GM18858 (cell line): ENCODE measurements around the gene HOXD11.

Experiments
- ATAC-seq: cut with Tn5 transposase; IDR thresholded peaks from one replicate; pipeline ENCODE4 v1.9.1; 2021; ENCODE audit not compliant: unreplicated experiment

Gene HOXD11

DNA sequence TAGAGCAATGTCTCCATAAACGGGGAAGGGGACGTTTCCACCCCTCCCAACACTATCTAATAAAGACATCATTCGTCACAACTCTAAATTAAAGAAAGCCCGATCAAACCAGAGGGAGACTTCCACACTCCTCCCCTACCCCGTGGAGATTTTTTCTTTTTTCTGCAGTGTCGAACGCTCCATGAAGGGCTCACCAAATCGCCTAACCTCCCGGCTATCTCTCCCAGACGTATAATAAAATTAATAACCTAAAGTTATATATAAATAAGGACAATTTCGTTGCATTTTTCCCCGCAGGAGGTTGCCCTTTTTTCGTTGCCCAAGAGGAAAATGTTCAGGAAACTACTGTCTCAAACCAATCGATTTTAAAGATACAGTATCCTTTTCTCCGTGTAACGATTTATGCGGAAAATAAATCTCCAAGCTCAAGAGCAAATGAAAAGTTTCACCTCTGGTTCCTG lies 25.7 kb upstream of the HOXD11 start:
- ATAC-seq = no peak

DNA sequence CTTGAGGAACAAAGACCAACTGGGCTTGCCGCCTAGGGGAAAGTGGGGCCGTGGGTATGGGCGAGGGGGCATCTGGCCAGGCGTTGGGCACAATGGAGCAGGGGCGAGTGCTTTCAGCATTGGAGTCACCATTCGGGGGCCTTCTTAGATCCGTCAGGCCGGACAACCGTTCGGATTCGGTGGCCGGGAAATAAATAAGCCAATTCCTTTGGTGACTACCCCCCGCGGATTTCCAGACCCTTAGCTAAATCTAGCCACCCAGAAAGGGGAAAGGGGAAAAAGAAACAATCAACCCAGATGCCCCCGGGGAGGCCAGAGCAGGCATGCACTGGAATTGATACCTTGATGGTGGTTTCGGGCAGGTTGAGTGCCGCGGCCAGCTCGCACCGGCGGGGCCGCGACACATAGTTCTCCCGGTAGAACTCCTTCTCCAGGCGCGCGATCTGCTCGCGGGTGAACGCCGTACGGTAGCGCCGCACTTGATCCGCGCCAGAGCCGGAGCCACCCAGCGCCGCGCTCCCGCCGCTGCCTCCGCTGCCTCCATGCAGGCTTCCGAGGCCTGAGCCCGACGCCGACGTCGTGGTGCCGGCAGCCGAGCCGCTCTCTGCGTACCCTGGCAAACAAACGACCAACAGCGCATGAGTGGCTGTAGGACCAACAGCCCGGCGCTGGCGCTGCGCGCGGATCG lies 25.1 kb upstream of the HOXD11 start:
- ATAC-seq = no peak

DNA sequence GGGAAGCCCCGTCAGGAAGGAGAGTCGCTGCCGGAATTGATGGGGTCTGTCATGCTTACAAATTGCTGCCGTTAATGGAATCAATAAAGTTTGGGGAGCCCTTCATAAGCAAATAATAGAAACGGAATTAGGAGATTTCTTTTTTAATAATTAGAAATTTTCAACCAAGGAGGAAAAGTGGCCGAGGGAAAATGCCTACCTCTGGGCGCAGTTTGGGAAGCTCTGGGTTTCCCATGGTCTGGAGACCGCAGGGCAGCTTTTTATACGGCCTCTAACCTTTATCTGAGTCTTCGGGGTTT lies 24.6 kb upstream of the HOXD11 start:
- ATAC-seq = no peak

DNA sequence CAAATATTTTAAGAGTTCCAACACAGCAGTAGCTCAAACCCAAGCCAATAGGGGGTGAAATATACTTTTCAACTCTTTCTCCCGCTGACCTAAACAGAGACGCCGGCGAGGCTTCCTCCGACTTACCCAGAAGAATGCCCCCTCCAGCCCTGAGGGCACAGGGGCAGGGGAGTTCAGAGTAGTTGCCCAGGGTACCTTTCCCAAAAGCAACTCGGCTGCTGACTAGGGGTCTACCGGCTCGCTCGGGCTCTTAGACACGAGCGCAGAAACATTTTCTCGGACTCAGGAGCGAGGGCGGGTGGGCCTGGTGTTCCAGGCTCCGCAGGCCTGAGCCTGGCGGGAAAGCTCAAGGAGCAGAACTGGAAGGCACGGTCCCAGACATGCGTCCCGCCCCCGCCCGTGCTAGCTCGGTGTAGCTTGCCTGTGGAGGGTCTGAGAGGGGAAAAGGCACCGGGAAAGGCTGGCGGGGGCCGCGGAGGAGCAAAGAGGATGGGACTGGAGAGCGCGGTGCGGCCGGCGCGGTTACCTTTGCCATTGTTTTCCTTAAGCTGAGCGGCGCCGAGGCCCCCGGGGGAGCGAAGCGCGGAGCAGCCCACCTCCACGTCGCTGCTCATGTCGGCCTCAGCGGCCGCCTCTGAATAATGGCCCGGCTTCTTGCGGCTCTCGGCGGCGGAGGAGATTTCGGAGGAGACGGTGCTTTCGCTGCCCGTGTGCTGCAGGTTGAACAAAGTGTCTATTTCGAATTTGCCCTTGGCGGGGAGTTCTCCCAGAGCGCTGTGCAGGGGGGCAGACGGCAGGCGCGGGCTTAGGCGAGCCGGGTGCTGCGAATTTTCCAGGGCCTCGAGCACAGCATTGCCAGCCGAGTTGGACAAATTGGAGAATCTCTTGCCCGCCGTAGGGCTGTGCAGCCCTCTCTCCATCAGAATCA lies 24.0 kb upstream of the HOXD11 start:
- no peak for ATAC-seq

DNA sequence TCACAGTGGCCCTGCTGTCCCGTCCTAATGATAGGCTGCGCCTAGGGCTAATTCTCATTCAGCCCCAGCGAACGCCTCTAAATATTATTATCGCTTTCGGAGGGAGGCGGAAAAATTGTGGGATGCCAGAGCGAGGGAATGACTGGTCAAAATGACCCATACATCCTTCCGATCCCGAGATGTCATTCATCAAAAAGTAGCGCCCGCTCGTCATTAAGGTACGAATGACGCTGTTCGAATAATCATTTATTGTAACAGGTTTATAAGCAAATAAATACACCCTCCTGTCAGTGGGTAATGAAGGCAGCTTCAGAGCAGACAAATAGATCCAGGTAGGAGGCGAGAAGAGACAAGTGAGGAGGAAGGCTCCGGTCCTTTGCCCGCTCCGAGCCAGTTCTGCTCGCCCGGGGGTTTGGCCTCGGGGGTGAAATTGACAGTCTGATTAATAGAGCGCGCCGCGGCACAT lies 23.3 kb upstream of the HOXD11 start, which contains the start of gene EVX2:
Gene EVX2 (minus strand): TSS at position 167 of the 466 bp plus-strand sequence. CDS start 186 bp downstream, outside the sequence.
- no peak for ATAC-seq

DNA sequence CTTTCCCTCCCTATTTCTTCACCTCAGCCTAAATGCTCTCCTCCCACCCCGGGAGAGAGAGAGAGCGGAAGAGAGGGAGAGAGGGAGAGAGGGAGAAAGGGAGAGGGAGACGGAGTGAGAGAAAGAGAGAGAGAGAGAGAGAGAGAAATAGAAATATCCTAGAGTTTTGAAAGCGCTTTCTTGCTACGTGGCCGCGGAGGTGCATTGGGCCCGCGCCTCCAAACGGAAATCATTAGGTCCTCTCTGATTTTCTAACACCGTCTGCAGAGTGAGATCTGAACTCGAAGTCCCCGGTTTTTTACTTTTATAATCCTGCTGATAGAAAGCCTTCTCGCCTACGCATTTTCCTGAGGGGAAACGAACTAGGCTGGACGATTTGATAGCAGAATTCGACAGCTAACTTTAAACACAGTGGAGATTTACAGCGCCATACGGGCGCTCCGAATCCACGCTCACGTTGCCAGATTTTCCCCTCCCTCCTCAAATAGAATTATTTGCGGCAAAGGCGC lies 22.4 kb upstream of the HOXD11 start:
- ATAC-seq = no peak

DNA sequence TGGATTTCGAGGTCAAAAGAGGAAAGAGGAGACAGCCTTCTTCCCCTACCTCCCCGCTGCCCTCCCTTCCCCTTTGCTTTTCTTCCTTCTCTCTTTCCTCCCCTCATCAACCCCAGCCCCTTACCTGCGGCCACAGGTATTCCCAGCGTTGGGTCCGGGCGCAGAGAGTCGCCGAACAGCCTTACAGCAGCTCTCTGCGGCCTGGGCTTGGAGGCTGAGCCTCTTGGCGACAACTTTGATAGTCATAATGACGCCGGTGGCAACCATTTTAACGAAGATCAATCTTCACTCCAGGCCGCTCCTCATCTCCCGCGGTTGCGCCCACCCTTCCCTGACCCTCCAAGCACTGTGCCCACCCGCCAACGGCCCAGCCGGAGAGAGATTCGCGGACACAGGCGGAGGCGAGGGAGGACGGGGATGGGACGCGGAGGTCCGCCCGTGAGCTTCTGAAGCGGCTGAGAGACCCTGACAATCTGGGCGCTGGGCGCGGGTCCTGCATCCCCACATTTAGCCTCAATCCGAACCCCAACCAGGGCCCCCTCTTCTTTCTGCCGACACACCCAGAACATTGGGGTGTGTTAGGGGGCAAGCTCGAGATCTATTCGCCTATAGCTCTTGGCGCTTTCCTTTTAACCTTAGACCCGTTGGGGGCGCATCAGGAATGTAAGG lies 21.8 kb upstream of the HOXD11 start:
- ATAC-seq = no peak

DNA sequence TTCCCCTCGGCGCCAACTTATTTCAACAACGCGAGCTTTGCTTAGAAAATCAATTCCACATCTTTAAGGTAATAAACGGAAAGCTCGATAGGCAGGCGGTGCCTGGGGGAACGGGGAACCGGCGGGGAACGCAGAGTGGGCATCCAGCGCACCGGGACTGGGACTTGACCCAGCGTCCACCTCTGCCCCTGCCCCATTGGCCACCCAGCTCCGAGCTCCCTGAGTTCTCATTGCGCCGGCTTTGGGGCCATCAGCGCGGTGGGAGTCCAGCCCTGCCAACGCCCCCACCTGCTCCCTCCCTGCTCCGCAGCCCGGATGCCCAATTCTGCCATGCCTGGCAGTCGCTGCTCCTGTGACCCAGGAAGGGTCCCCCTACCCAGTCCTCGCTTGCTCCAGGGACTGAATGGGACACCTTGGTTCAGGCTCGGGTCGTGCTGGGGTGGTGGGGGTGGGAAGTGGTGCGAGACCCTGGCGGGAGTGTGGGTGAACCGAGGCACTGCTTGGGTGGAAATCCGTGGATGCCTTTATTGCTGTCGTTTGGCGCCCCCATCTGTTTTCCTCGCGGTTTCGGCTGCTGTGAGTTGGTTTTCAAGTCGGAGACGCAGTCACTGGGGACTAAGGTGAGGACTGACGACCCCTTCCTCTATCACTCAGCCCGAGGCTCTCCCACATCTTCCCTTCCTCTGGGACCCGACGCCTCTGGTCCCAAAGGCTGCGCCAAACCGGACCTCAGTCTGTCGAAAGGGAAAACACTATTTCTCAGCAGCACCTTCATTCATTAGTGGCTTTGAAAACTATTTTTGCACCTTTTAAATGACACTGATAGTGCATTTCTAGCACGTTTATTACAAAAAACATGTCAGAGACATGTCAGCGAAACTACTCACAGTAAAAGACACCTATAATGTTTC lies 21.0 kb upstream of the HOXD11 start:
- no peak for ATAC-seq

DNA sequence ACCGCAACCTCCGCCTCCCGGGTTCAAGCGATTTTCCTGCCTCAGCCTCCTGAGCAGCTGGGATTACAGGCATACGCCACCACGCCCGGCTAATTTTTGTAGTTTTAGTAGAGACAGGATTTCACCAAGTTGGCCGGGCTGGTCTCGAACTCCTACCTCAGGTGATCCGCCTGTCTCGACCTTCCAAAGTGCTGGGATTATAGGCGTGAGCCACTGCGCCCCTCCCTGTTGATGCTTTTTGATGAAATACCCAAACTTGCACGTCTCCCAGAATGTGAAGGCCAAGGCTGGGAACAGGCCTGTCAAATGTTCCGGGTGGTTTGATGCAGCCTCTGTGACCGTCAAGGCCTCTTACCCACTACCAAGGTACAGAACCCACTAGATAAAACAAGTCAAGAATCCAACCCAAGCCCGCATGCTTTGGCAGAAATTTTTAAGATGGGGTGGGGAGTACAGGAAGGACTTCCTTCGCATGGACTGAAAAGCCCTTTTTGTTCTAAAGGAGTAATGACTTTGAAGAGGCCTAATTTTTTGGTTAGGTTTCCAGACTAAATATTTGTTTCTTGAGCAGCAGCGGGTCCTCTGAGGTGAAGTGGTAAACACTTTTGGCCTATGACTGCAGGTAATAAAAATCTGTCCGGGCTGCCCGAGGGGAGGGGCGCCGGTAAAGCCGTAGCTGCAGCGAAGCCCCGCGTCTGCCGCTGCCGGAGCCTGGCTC lies 19.6 kb upstream of the HOXD11 start:
- ATAC-seq = no peak

DNA sequence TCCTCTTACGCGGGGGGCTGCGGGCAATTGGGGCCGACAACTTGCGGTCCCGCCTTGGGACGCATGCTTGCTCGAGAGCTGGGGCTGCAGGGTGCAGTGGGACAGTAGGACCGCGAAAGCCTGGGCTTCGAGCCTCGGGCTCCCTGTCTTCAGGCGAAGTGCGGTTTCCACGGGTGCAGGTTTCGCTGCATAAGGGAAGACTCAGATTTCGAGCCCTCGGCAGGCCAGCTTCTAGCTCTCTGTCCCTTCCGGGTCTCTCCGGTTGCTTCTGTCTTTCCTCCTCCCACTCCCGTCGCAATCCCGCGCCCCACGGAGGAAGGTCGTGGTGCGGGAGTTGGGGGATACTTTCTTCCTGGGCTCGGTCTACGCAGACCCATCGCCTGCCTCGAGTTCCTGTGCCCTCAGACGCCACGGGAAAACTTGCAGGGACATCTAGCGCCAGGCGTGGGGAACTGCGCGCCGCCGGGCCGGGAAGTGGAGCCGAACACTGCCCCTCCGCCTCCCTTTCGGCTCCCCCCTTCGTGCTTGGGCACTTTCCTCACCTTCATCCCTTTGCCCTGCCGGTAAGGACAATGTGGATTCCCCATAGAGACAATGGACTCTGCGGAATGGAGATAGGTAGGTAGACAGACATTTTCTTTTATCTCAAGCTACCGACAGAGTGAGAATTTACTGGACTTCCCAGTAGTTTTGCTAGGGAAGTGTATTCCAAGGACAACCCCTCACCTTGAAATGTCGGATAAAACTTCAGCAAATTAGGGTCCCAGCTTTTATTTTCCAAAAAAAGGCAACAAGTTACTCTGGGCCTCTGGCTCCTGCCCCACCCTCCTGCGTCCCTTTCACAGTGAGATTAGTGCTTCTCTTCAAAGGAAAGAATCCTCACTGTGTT lies 18.8 kb upstream of the HOXD11 start:
- no peak for ATAC-seq

DNA sequence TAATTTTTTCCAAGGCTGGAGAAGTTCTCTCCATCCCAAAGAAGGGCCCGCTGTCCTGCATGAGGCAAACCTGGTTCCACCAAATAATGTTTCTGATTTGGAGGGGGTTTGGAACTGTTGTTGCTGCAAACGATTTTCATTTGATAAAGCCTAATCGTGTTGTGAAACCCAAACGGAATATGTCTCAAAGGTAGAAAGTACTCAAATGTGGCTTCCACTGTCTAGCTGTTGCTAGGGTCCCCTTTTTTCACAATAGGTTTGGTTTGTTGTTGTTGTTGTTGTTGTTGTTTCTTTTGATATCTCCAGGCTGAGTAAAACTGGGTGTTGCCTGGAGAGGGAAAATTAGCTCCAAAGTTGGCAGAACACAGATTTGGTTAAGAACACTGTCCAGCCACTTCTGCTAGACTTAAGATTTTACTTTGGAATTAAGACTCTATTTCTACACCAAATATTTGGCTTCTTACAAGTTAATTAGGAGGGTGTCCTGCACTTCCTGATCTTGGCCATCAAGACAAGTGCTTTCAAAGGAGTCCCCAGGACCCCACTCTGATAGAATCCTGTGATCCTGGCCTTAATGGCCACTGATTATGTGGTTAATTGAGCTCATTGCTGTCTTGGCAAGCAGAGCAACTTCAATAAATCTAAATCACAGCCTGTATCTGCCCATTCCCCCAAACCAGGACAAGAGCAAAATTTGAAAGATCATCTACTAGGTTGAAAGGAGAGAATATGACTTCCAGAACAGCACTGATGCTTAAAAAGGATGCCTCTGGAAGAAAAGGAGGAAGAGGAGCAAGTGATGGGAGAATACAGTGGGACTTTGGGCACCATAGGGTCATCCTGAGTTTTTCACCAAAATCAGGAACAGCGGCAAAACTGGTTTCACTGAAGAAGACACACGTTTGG lies 17.9 kb upstream of the HOXD11 start:
- no peak for ATAC-seq

DNA sequence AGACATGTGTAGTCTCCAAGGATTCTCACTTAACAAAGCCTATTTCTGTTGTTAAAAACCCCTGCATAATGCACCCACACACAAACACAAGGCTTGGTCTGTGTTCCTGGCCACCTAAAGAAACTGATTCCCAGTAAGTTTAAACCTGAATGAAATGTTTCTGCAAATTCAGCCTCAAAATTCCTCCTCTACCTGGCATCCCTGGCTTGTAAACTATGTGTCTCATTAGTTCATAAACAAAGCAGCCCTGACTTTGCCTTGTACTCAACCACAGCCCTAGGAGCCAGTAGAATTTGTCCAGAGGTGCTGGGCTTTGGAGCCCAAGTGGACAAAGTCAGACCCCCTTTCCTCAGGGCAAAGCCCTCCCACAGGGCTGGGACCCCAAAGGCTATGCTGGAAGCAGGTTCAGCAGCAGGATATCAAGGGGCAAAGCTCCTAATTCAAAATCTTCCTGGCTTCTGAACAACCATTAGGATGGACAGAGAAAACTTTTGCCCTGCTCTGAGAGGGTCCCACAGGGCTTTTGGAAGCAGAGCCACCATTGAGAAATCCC lies 17.2 kb upstream of the HOXD11 start:
- no peak for ATAC-seq

DNA sequence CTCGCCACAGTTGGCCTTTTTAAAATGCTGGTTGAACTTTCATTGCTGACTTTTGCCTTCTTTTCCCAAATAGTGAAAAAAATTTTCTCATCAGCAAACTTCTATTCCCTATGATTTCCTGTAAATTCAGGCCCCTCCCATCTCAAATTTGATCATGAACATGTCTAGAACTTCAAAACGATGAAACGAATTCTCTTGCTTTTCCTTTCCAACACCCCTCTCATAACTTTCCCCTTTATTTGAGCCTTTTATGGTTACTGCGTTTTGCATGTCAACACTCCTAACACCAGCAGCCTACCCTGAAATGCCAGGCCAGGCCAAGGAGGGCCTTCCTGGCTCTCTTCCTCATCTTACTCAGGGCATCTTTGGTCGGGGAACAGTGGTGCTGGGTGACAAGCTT lies 16.2 kb upstream of the HOXD11 start:
- ATAC-seq = no peak

DNA sequence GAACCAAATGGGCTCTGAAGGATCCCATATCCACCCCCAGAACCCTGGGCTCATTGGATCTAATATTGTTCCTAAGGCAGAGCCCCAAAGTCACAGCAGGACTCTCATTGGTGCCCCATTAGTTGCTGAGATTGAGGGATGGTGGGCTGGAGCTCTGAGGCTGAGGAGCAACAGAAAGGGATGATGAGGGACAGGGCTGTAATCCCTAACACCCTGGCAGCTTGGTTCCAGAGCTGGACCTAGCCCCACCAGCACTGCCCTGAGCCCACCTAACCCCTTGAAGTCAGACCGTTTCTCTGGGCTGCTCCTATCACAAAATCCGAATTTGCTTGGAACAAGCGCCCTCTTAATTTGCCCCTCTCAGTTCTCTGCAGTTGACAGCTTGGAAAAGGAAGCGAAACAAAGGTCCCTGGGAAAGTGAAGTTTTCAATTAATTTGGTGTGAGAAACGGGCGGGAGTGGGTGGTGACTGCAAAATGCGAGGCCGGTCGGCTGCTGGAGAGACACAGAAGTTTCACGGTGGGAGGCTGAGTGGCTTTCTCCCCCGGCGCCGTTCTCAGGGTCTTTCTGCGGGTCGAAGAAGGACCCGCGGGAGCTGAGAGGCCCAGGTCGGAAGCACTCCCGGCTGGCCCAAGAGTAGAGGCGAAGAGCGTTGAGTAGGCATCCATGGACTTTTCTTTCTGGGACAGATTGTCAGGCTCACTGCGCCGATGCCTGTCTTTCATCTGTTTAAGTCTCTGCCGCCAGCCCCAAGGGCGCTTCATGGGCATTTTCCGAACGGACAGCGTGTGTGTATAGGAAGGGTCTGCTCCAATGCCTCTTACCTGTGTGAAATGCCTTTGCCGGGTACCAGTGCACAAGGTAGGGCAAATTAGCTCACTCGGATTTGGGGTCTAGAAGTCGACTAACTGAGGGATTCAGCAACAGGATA lies 15.5 kb upstream of the HOXD11 start:
- ATAC-seq = no peak

DNA sequence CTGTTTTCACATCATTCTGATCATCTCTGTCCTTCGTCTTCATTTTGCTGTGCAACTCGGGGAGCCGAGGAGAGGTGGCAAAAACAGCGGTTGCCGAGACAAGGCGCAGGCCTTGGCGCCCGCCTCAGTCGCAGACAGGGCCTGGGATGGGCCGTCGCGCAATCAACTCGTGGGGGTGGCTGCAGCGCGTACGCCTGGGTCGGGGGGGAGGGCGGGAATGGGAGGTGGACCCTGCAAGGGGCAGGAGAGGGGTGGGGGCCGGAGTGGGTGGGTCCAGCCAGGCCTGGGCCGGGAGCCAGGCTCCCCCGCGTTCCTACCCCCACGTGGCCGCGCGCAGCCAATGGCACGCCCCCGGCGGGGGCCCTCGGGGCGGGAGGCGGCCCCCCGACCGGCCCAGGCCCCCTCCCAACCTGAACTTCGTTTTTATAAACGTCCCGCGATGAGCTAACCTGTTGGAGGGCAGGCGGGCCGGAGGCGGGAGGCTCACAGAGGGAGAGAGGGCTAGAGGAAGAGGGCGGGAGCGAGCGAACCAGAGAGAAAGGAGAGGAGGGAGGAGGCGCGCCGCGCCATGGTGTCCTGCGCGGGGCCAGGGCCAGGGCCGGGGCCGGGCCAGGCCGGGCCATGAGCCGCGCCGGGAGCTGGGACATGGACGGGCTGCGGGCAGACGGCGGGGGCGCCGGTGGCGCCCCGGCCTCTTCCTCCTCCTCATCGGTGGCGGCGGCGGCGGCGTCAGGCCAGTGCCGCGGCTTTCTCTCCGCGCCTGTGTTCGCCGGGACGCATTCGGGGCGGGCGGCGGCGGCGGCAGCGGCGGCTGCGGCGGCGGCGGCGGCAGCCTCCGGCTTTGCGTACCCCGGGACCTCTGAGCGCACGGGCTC lies 14.6 kb upstream of the HOXD11 start, which contains the start of gene HOXD13:
Gene HOXD13 (plus strand): TSS at position 452 of the 875 bp plus-strand sequence. CDS start 170 bp downstream, at position 622.
- no peak for ATAC-seq
